HG03060 (cell line): ENCODE results near the gene GNB3.

Experiments
- ATAC-seq: cut with Tn5 transposase; IDR thresholded peaks from one replicate; pipeline ENCODE4 v1.9.1; 2021; ENCODE audit warnings: low read depth, moderate number of reproducible peaks; ENCODE audit not compliant: unreplicated experiment

GNB3 gene

GRCh38 chr12:6840761-6841515 lies at the start of gene GNB3:
GNB3 (plus strand) TSS chr12:6840925; CDS start chr12:6841288, 363 bp downstream.
- ATAC-seq: no peak

GRCh38 chr12:6791931-6792520 lies 48.7 kb upstream of the GNB3 start:
- ATAC-seq: no peak

DNA sequence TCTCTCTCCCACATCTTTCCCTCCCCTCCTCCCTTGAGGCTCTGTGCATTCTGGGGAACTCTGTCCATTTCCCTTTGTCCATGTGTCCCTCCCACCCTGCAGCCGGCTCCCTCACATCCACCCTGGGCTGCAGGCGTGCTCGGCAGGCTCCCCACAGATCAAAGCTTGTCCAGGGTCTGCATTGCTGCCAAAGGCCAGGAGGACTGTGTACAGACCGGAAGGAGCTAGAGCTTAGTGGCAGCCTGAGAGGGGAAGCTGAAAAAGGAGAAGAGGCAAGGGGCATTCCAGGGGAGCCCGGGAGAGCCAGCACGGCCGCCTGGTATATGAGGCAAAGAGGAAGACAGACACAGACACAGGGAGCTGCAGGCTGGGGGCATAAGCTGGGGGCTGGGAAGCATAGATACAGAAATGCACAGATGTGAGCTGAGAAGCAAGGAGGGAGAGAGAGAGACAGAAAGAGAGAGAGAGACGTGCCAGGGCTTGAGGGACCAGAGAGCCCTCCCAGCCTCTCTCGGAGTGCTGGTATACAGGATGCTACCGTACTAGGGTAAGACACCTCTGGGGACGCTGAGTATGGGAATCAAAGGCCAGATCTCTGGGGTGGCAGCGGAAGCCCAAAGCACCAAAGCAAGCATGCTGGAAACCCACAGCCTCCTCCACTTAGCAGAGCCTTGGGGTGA lies 48.1 kb upstream of the GNB3 start:
- no peak for ATAC-seq

DNA sequence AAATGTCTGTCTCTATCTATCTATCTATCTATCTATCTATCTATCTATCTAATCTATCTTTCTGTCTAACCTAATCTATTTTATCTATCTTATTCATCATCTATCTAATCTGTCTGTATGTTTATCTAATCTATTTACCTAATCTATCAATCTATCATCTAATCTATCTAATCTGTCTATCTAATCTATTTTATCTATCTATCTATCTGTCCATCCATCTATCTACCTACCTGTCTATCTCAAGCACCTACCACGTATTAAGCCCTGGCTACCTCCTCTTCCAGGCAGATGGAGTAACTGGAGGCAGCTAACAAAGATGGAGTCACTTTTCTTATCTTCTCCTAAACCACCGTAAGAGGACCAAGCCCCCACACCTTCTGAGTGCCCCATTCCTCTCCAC lies 45.6 kb upstream of the GNB3 start:
- no peak for ATAC-seq

DNA sequence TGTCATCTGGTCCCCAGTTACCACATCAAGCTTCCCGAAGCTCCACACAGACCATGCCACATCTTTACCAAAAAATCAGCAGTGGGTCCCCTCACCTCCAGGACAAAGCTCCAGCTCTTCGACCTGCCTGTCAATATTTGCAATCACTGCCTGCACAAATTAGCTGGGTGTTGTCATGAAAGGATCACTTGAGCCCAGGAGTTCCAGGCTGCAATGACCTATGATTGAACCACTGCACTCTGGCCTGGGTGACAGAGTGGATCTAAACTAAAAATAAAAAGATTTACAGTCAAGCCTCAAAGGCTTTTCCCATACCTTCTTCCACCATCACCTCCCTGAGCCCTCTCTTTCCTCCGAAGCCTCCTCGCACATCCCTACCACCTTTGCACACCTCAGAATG lies 44.1 kb upstream of the GNB3 start:
- no peak for ATAC-seq

GRCh38 chr12:6799147-6799546 lies 41.6 kb upstream of the GNB3 start:
- ATAC-seq: no peak

DNA sequence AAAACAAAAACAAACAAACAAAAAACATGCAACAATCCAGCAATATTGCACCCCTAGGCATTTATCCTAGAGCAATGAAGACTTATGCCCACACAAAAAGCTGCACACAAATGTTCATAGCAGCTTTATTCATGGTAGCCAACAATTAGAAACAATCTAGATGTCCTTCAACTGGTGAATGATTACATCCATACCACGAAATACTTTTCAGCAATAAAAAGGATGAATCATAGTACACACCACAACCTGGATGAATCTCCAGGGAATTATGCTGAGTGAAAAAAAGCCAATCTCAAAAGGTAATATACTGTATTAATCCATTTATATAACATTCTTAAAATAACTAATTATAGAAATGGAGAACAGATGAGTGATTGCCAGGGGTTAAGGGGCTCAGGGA lies 33.6 kb upstream of the GNB3 start:
- ATAC-seq: no peak

DNA sequence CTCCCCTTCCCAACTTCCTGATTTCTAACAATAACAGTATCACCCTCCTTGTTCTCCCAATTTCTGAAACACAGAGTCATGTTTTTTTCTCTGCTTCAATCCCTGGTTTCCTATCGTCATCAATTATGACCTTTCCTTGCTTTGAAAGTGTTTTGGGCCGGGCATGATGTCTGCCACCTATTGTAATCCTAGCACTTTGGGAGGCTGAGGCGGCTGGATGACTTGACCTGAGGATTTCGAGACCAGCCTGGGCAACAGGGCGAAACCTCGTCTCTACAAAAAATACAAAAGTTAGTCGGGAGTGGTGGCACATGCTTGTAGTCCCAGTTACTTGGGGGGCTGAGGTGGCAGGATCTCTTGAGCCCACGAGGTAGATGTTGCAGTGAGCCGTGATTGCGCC lies 31.7 kb upstream of the GNB3 start:
- ATAC-seq: no peak

DNA sequence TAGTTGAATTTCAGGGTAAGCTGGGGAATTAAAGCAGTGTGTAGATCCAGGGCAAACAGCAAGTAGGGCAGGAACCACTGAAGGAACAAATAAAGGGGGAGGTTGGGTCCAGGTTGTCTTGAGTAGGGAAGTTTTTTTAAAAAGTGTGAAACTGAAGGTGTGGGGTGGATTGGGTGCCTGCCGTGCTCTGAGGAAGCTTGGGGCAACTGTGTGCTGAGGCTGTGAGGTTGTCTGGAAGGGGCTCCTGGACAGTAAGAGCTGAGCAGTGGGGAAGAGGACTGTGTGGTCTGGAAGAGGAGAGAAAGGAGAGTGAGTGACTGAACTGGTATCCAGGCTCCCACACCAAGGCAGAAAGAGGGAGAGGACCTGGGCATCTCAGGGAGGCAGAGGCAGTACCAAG lies 30.0 kb upstream of the GNB3 start:
- ATAC-seq: no peak

DNA sequence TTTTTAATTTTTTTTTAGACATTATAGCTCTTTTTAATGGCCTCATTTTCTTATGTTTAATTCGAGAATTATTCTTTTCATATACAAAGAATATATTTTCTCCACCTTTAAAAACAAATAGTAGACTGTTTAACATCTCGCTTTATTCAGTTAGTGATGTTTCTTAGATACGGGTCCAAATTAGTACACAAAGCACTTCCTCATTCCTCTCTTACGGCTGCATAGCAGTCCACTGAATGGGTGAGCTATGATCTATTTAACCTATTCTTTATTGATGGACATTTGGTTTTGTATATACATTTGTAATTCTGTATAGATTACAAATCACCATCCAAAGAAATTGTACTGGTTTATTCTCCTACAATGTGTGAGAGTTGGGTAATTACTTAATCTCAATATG lies 27.4 kb upstream of the GNB3 start:
- no peak for ATAC-seq

DNA sequence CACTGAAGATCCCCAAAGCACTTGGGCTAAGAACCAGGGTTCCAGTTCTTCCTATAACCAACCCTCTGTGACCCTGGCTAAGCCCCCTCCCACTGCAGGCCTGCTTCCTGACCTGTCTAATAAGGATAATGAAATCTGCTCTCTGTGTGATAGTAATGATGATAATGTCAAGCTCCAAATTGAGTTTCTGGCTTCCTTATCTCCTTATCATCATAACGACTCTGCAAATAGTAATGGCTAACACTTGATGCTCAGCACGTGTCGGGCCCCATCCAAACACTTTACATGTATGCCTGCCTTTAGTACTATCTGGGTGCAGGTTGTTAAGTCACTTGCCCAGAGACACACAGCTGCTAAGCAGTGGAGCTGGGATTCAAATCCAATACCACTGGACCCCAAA lies 24.1 kb upstream of the GNB3 start:
- ATAC-seq: no peak

DNA sequence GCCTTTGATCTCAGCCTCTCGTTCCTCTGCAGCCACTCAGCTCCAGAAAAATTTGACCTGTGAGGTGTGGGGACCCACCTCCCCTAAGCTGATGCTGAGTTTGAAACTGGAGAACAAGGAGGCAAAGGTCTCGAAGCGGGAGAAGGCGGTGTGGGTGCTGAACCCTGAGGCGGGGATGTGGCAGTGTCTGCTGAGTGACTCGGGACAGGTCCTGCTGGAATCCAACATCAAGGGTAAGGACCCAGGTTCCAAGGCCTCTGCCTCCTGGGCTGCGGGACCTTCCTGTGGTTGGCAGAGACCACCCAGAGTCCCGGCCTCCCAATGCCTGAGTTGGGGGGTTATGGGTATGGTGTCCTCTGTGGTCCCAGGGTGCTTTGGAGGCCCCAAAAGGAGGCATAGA lies 23.6 kb upstream of the GNB3 start:
- ATAC-seq: no peak

DNA sequence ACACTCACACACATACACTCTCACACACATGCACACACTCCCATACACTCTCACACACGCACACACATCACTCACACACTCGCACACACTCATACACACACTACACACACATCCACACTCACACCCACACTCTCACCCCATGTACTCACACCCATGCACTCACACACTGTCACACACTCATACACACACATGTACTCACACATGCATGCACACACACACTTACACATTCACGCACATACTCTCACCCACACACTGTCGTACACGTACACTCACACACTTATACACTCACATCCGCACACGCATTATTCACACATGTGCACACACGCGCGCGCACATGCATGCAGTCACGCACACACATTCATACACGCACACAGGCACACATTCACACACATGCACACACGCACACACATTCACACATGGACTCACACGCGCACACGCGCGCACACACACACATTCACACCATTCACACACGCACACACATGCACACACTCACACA lies 23.0 kb upstream of the GNB3 start:
- no peak for ATAC-seq

DNA sequence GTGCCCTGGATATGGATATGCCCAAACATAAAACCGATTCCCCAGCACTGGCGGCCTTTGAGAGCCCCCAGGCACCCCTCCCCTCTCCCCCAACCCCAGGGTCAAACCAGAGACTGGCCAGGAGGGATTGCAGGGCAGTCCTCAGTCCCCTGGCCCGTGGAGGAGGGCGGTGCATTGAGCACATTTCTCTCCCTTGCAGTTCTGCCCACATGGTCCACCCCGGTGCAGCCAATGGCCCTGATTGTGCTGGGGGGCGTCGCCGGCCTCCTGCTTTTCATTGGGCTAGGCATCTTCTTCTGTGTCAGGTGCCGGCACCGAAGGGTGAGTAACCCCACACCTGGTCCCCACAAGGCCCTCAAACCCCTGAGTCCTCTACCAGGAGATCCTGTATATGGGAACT lies 22.5 kb upstream of the GNB3 start:
- no peak for ATAC-seq

GRCh38 chr12:6818645-6819044 lies 22.1 kb upstream of the GNB3 start:
- no peak for ATAC-seq

- no peak for ATAC-seq
Observed at GRCh38 chr12:6819106-6820030, 21.4 kb upstream of the GNB3 start.

DNA sequence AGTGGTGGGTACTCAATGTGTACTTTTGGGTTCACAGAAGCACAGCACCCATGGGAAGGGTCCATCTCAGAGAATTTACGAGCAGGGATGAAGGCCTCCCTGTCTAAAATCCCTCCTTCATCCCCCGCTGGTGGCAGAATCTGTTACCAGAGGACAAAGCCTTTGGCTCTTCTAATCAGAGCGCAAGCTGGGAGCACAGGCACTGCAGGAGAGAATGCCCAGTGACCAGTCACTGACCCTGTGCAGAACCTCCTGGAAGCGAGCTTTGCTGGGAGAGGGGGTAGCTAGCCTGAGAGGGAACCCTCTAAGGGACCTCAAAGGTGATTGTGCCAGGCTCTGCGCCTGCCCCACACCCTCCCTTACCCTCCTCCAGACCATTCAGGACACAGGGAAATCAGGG lies 20.6 kb upstream of the GNB3 start:
- no peak for ATAC-seq

- no peak for ATAC-seq
Observed at GRCh38 chr12:6821591-6822425, 18.9 kb upstream of the GNB3 start, which contains the start of gene GPR162. GPR162 (plus strand) TSS chr12:6821821; CDS start chr12:6823899, 2,078 bp downstream.

DNA sequence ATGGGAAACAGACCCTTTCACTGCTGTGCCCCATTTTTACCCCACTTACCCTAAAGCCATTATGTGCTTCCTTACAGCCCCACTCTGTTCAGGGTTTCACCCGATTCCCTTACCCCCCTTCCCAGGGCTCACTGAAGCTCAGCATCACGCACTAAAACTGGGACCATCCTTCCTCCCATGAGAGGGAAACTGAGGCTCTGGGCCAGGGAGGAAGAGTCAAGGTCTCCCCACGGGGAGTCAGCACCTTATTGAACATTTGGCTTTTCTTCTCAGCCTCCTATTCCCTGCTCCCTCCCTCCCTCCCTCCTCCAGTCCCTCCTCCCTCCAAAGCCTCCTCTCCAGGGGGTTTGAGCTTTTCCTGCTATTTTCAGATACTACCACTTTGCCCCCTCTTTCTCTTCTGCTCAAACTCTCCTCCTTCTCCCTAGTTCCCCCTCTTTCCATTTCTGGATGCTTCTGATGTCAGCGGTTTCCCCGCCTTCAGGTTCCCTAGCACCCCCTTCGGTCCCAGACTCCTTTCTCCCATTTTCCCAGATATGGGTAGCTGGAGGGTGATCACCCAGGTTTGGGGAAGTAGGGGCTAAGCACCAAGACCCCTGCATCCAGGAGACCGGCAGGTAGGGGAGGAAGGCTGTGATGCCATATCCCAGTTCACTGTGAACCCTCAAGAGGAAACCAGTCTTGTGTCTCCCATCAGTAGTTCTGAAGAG lies 18.1 kb upstream of the GNB3 start:
- no peak for ATAC-seq
